Activated CD8-positive, alpha-beta memory T cell treated with anti-CD3 and anti-CD28 coated beads, Interleukin-2, amount 10 ng/mL, durations not matched to agents 7 days and 5 days (primary cell): ENCODE results near the gene TSPAN15. TPM values are rescaled to one million over a fixed set of nuclear protein-coding genes. Genes with fewer than 3 reads are reported as not detected.

Experiments
- ATAC-seq: fragments of 150-1000 bp; cut with Tn5 transposase; one replicate; pipeline ENCODE4 v1.10.0; 2021; ENCODE audit warnings: moderate library complexity
- CTCF ChIA-PET: fragments of 350-600 bp; sonication (Branson Sonifier 250); formaldehyde crosslinking; loops from one replicate; lab custom pipeline; 2021; ENCODE audit warnings: antibody characterized with exemption; lab: Charles Lee
- DNase-seq: peaks from one replicate; pipeline ENCODE4 v3.0.0-alpha.2; 2020
- H3K27ac Mint-ChIP-seq: one replicate; pipeline ENCODE4 v1.8.0; 2021; ENCODE audit warnings: mild to moderate bottlenecking, mixed read lengths
- H3K27me3 Mint-ChIP-seq: one replicate; pipeline ENCODE4 v1.8.0; 2021; ENCODE audit warnings: mixed read lengths
- H3K36me3 Mint-ChIP-seq: one replicate; pipeline ENCODE4 v1.8.0; 2021; ENCODE audit warnings: mild to moderate bottlenecking, mixed read lengths
- H3K4me1 Mint-ChIP-seq: one replicate; pipeline ENCODE4 v1.8.0; 2021; ENCODE audit warnings: mixed read lengths
- H3K4me3 Mint-ChIP-seq: one replicate; pipeline ENCODE4 v1.8.0; 2021; ENCODE audit warnings: mild to moderate bottlenecking, moderate library complexity, mixed read lengths
- H3K9me3 Mint-ChIP-seq: one replicate; pipeline ENCODE4 v1.8.0; 2022; ENCODE audit warnings: low read depth, mixed read lengths
- total RNA-seq, 2 experiments: library from RNA; stranded (reverse); gene quantifications; one replicate each; pipeline ENCODE4 v1.2.3, GENCODE V29; 2021

The TSPAN15 gene
- total RNA-seq, 2 experiments from 2014 or later = 2.5 to 4.2 TPM

- H3K4me1 Mint-ChIP-seq = no peaks in the 10 kb centered on the region
- no peak for DNase-seq
- H3K36me3 Mint-ChIP-seq = peaks cover 3% of the 10 kb centered on the region
These were observed 41.0 kb downstream of the TSPAN15 start for GRCh38 chr10:69492091-69492745.

GRCh38 chr10:69492746-69493462 lies 41.6 kb downstream of the TSPAN15 start:
- DNase-seq (no peak), ATAC-seq (no peak)
- H3K36me3 Mint-ChIP-seq = peaks cover 3% of the 10 kb centered on the region
- peaks cover 4% of the 10 kb centered on the region for H3K9me3 Mint-ChIP-seq
- CTCF ChIA-PET = interaction anchor here (1.2 to 2.0 kb wide), 2 partner anchors 14 to 67 kb away, joined by 3 to 8 read pairs; no protein-coding TSS in a partner anchor
- peaks cover under 1% of the 10 kb centered on the region for H3K4me1 Mint-ChIP-seq
- no peak overlapping the region for H3K4me3 Mint-ChIP-seq
- H3K27ac Mint-ChIP-seq = no peak overlapping the region
- peaks cover 4% of the 10 kb centered on the region for H3K27me3 Mint-ChIP-seq

More at GRCh38 chr10:69492091-69492745, 41.0 kb downstream of the TSPAN15 start:
- H3K27me3 Mint-ChIP-seq = peaks cover 4% of the 10 kb centered on the region
- H3K4me3 Mint-ChIP-seq = no peak overlapping the region
- ATAC-seq = no peak
- CTCF ChIA-PET = interaction anchor here (1.2 to 2.0 kb wide), 5 partner anchors 11 to 624 kb away, joined by 3 to 8 read pairs (median 3); no protein-coding TSS in a partner anchor
- H3K27ac Mint-ChIP-seq = no peak overlapping the region
- H3K9me3 Mint-ChIP-seq = peaks cover 5% of the 10 kb centered on the region

- Mint-ChIP-seq H3K9me3 (no peaks in the 10 kb centered on the region), H3K4me1 (peaks cover 3% of the 10 kb centered on the region), H3K27me3 (no peaks in the 10 kb centered on the region), H3K36me3 (no peaks in the 10 kb centered on the region), H3K27ac (no peak overlapping the region), H3K4me3 (no peak overlapping the region)
- DNase-seq = no peak
- ATAC-seq = no peak
- CTCF ChIA-PET = no interaction called here
These were observed 43.6 kb downstream of the TSPAN15 start for GRCh38 chr10:69494626-69495558.

GRCh38 chr10:69495666-69496065 lies 44.4 kb downstream of the TSPAN15 start:
- CTCF ChIA-PET = no interaction called here
- DNase-seq (no peak), ATAC-seq (no peak)
- no peak overlapping the region for H3K4me3 Mint-ChIP-seq
- no peaks in the 10 kb centered on the region for H3K27me3 Mint-ChIP-seq
- no peaks in the 10 kb centered on the region for H3K36me3 Mint-ChIP-seq
- H3K4me1 Mint-ChIP-seq = peaks cover 3% of the 10 kb centered on the region
- H3K27ac Mint-ChIP-seq = no peak overlapping the region
- no peaks in the 10 kb centered on the region for H3K9me3 Mint-ChIP-seq

DNA sequence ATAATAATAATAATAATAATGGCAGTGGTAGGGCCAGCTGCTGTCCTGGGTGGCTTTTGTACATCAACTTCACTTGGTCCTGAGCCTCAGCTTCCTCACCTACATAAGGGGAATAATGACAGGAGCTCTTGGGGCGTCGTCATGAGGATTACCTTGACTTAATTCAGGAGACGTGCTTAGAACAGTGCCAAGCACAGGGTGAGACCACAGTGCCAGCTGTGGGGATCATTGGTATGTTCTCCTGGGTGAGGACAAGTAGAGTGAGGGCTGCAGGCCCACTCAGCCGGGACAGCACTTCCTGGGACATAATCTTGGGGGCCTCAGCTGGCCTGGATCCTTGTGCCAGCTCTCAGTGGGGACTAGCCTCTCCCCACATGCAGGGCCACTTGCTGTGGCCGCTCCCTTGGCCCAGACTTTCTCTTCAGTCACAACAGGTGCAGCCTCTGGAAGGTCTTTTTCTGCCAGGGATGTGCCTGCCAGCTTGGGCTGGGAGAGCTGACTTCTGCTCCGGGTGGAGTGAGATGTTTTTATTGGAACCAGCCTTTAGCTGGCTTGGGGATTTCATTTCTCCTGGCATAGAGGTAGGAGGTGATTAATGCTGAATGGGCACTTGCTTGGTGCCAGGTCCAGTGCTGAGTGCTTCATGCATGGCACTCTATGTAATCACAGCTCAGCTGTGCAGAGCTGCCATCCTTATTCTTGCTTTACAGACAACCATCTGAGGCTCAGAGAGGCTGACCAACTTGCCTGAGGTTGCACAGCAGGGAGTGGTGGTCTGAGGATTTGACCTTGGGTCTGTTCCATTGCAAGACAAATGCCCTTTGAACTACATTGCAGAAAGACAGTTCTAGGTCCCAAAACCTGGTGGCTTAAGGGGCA lies 45.3 kb downstream of the TSPAN15 start:
- no peak overlapping the region for H3K27ac Mint-ChIP-seq
- H3K27me3 Mint-ChIP-seq = no peaks in the 10 kb centered on the region
- DNase-seq = no peak
- ATAC-seq = no peak
- H3K4me1 Mint-ChIP-seq = peaks cover 3% of the 10 kb centered on the region
- no peaks in the 10 kb centered on the region for H3K9me3 Mint-ChIP-seq
- no peaks in the 10 kb centered on the region for H3K36me3 Mint-ChIP-seq
- CTCF ChIA-PET = interaction anchor here (0.8 to 1.1 kb wide), 2 partner anchors 11 to 69 kb away, joined by 3 read pairs; no protein-coding TSS in a partner anchor
- H3K4me3 Mint-ChIP-seq = no peak overlapping the region

GRCh38 chr10:69497231-69497561 lies 45.9 kb downstream of the TSPAN15 start:
- Mint-ChIP-seq H3K36me3 (no peaks in the 10 kb centered on the region), H3K27ac (no peak overlapping the region), H3K4me3 (no peak overlapping the region), H3K4me1 (peaks cover 3% of the 10 kb centered on the region), H3K9me3 (no peaks in the 10 kb centered on the region), H3K27me3 (no peaks in the 10 kb centered on the region)
- CTCF ChIA-PET = interaction anchor here (0.8 to 1.1 kb wide), 2 partner anchors 10 to 70 kb away, joined by 3 read pairs; no protein-coding TSS in a partner anchor
- DNase-seq = no peak
- ATAC-seq = no peak

- Mint-ChIP-seq H3K4me3 (no peak overlapping the region), H3K27me3 (no peaks in the 10 kb centered on the region), H3K9me3 (no peaks in the 10 kb centered on the region), H3K4me1 (peaks cover 3% of the 10 kb centered on the region), H3K36me3 (no peaks in the 10 kb centered on the region), H3K27ac (no peak overlapping the region)
- DNase-seq = no peak
- ATAC-seq = no peak
- CTCF ChIA-PET = interaction anchor here (1.0 to 2.5 kb wide), 2 partner anchors 10 to 131 kb away, joined by 3 to 12 read pairs; no protein-coding TSS in a partner anchor
These were observed 46.5 kb downstream of the TSPAN15 start for GRCh38 chr10:69497611-69498390.

GRCh38 chr10:69498711-69499471 lies 47.6 kb downstream of the TSPAN15 start:
- no peaks in the 10 kb centered on the region for H3K9me3 Mint-ChIP-seq
- no peaks in the 10 kb centered on the region for H3K27me3 Mint-ChIP-seq
- DNase-seq (no peak), ATAC-seq (no peak)
- H3K4me1 Mint-ChIP-seq = peaks cover 3% of the 10 kb centered on the region
- CTCF ChIA-PET = interaction anchor here (1.0 to 2.5 kb wide), 4 partner anchors 8 to 130 kb away, joined by 3 to 12 read pairs (median 4); no protein-coding TSS in a partner anchor
- no peaks in the 10 kb centered on the region for H3K36me3 Mint-ChIP-seq
- no peak overlapping the region for H3K4me3 Mint-ChIP-seq
- no peak overlapping the region for H3K27ac Mint-ChIP-seq

DNA sequence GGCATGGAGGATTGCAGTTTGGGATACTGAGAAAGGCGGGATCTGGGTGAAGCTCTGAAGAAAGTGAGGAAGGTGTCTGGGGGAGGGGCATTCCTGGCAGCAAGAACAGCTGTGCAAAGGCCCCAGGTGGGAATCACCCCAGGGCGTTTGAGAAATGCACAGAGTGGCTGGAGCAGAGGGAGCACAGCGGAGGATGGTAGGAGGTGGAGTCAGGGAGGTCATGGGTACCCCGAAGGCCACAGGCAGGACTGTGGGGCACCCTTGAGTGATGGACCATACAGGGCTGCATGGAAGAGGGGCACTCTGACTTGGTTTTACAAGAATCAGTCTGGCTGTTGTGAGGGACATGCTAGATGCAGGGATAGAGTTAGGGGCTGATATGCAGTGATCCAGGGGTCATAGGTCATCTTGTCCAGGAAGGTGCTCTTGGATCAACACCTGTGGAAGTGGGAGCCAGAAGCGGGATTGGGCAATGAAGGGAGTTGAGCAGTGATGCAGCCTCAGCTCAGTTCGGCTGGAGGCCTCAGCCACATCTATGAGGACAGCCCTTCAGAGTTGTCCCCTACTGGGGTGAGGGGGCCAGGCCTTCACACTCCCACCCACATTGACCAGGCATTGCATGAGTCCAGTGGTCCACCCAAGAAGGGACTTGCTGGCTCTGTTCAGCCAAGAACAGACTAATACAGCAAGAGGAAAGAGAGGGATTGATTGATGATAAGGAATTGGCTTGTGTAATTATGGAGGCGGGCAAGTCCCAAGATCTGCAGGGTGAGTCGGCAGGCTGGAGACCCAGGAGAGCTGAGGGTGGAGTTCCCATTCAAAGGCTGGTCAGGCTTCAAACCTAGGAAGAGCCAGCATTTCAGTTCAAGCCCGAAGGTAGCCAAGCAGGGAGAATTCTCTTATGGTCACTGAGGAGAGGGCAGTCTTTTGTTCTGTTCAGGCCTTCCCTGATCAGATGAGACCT lies 48.7 kb downstream of the TSPAN15 start:
- CTCF ChIA-PET = interaction anchor here (0.6 to 2.5 kb wide), 4 partner anchors 7 to 93 kb away, joined by 3 to 12 read pairs (median 4); no protein-coding TSS in a partner anchor
- no peak overlapping the region for H3K27ac Mint-ChIP-seq
- H3K36me3 Mint-ChIP-seq = no peaks in the 10 kb centered on the region
- no peak for ATAC-seq
- no peak overlapping the region for H3K4me3 Mint-ChIP-seq
- peaks cover 3% of the 10 kb centered on the region for H3K4me1 Mint-ChIP-seq
- H3K27me3 Mint-ChIP-seq = no peaks in the 10 kb centered on the region
- no peaks in the 10 kb centered on the region for H3K9me3 Mint-ChIP-seq
- no peak for DNase-seq

GRCh38 chr10:69500864-69501468 lies 49.7 kb downstream of the TSPAN15 start:
- ATAC-seq (no peak), DNase-seq (no peak)
- CTCF ChIA-PET = interaction anchor here (2.0 kb wide), 1 partner anchor 15 kb away, joined by 8 read pairs; no protein-coding TSS in a partner anchor
- no peak overlapping the region for H3K4me3 Mint-ChIP-seq
- H3K4me1 Mint-ChIP-seq = peaks cover 3% of the 10 kb centered on the region
- H3K27ac Mint-ChIP-seq = no peak overlapping the region
- H3K27me3 Mint-ChIP-seq = no peaks in the 10 kb centered on the region
- H3K9me3 Mint-ChIP-seq = no peaks in the 10 kb centered on the region
- no peaks in the 10 kb centered on the region for H3K36me3 Mint-ChIP-seq
